ENCODE results near the gene SYTL2. TPM values are rescaled to one million over a fixed set of nuclear protein-coding genes. Genes with fewer than 3 reads are reported as not detected.

Gene SYTL2
- total RNA-seq, 2 donors from 2014 or later: 50.0 to 58.8 TPM

- ATAC-seq: no peak
Observed at GRCh38 chr11:85717429-85717828, 93.5 kb downstream of the SYTL2 start.

GRCh38 chr11:85712953-85713352 lies 98.0 kb downstream of the SYTL2 start:
- no peaks in the 10 kb centered on the region for H3K9me3 ChIP-seq (ENCODE audit: control insufficient read depth, low read length, poor library complexity, severe bottlenecking)
- Mint-ChIP-seq H3K4me3 (no peak overlapping the region), H3K27ac (no peak overlapping the region), H3K4me1 (peaks cover 8% of the 10 kb centered on the region), H3K27me3 (no peaks in the 10 kb centered on the region), H3K36me3 (ENCODE audit: low read depth) (no peaks in the 10 kb centered on the region)
- DNase-seq (no peak), ATAC-seq (no peak)

More at GRCh38 chr11:85717429-85717828, 93.5 kb downstream of the SYTL2 start:
- H3K9me3 ChIP-seq (ENCODE audit: control insufficient read depth, low read length, poor library complexity, severe bottlenecking): no peaks in the 10 kb centered on the region
- H3K27me3 Mint-ChIP-seq: no peaks in the 10 kb centered on the region
- no peak for DNase-seq
- H3K4me1 Mint-ChIP-seq: peaks cover 5% of the 10 kb centered on the region
- H3K27ac Mint-ChIP-seq: peak overlapping the region; percentile 29
- no peak overlapping the region for H3K4me3 Mint-ChIP-seq
- peaks cover 2% of the 10 kb centered on the region for H3K36me3 Mint-ChIP-seq (ENCODE audit: low read depth)

DNA sequence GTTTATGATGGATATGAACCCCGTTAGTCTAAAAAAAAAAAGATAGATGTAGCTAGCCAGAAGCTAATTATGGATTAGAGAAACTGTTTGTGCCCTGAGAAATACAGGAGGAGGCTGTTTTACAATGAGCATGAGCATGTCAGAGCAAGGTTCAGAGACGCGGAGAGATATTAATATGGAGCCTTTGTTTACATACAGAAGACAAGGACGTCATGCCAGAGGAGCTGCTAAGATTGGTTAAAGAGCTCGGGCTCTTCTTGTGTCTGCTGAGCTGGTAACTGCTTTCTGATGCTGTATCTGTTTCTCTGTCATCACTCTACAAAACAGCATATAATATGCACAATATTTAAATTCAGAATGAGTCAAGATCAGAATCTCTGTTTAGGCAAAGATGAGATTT lies 100.0 kb downstream of the SYTL2 start:
- H3K4me1 Mint-ChIP-seq: peaks cover 5% of the 10 kb centered on the region
- H3K27ac Mint-ChIP-seq: no peak overlapping the region
- H3K9me3 ChIP-seq (ENCODE audit: control insufficient read depth, low read length, poor library complexity, severe bottlenecking): no peaks in the 10 kb centered on the region
- ATAC-seq (no peak), DNase-seq (no peak)
- no peaks in the 10 kb centered on the region for H3K36me3 Mint-ChIP-seq (ENCODE audit: low read depth)
- no peaks in the 10 kb centered on the region for H3K27me3 Mint-ChIP-seq
- H3K4me3 Mint-ChIP-seq: no peak overlapping the region

- Mint-ChIP-seq H3K4me1 (peaks cover 5% of the 10 kb centered on the region), H3K27me3 (no peaks in the 10 kb centered on the region), H3K36me3 (ENCODE audit: low read depth) (no peaks in the 10 kb centered on the region), H3K27ac (no peak overlapping the region), H3K4me3 (no peak overlapping the region)
- DNase-seq: no peak
- no peaks in the 10 kb centered on the region for H3K9me3 ChIP-seq (ENCODE audit: control insufficient read depth, low read length, poor library complexity, severe bottlenecking)
- ATAC-seq: no peak
Observed at GRCh38 chr11:85709941-85710702, 100.8 kb downstream of the SYTL2 start.

DNA sequence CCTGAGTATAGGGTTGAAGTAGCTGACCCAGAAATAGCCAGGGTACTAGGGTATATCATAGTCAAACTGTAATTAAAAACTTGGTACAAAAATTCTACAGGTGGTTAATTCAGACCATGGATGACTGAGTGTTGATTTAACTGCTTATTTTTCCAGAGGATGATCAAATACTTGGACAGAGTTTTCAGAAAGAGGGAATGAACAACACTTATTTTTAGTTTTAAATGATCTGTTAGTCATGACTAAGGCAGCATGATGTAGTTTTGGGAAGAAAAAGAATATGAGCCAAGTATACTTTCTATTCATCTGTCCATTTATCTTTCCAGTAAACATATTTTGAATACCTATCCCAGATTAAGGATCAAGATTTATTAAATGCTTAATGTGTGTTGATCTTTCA lies 105.1 kb downstream of the SYTL2 start:
- peaks cover 4% of the 10 kb centered on the region for H3K36me3 Mint-ChIP-seq (ENCODE audit: low read depth)
- H3K4me1 Mint-ChIP-seq: no peaks in the 10 kb centered on the region
- peak overlapping the region; percentile 3 for H3K27ac Mint-ChIP-seq
- no peak for DNase-seq
- H3K4me3 Mint-ChIP-seq: no peak overlapping the region
- H3K27me3 Mint-ChIP-seq: no peaks in the 10 kb centered on the region
- H3K9me3 ChIP-seq (ENCODE audit: control insufficient read depth, low read length, poor library complexity, severe bottlenecking): no peaks in the 10 kb centered on the region
- ATAC-seq: no peak

DNA sequence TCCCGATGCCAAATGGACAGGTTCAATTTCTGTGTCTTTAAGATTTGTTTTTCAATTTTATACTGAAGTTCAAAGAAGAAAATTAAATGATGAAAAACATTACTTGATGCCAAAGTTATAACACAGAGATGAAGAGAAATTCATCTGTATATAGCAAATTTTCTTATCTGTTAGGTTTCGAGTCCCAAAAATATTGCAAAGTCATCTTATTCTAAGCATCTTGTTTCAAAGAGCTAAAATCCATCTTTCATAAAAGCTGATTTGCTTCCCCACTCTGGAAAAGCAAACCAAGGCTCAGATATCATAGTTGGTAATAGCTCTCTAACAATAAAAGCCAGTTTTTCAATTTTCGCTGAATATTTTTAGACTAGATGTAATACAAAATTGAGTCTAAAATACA lies 106.0 kb downstream of the SYTL2 start:
- DNase-seq (no peak), ATAC-seq (no peak)
- Mint-ChIP-seq H3K36me3 (ENCODE audit: low read depth) (peaks cover 4% of the 10 kb centered on the region), H3K27ac (no peak overlapping the region), H3K4me1 (peaks cover 8% of the 10 kb centered on the region), H3K27me3 (no peaks in the 10 kb centered on the region), H3K4me3 (no peak overlapping the region)
- no peaks in the 10 kb centered on the region for H3K9me3 ChIP-seq (ENCODE audit: control insufficient read depth, low read length, poor library complexity, severe bottlenecking)

GRCh38 chr11:85699957-85700741 lies 110.8 kb downstream of the SYTL2 start:
- ATAC-seq: peak; percentile 83
- peaks cover 22% of the 10 kb centered on the region for H3K4me1 Mint-ChIP-seq
- H3K9me3 ChIP-seq (ENCODE audit: control insufficient read depth, low read length, poor library complexity, severe bottlenecking): no peaks in the 10 kb centered on the region
- no peaks in the 10 kb centered on the region for H3K27me3 Mint-ChIP-seq
- DNase-seq: no peak
- peaks cover 4% of the 10 kb centered on the region for H3K36me3 Mint-ChIP-seq (ENCODE audit: low read depth)
- peak overlapping the region; percentile 52 for H3K4me3 Mint-ChIP-seq
- H3K27ac Mint-ChIP-seq: peak overlapping the region; percentile 87

DNA sequence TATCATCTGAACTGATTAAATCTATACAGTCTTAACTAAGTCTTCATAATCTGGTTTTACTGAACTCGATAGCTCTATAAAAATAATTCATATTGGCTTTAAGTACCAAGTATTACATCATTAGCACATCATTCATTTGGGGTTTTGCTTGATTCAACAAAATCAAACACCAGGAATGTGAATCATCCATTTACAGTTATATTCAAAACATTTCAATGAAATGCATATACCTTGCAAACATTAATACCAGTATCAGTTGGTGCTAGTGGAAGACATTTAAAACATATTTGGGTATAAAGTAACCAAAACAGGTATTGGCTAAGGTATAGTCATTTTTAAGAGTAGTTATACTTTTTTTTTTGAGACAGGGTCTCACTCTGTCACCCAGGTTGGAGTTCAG lies 112.7 kb downstream of the SYTL2 start:
- H3K9me3 ChIP-seq (ENCODE audit: control insufficient read depth, low read length, poor library complexity, severe bottlenecking): no peaks in the 10 kb centered on the region
- no peaks in the 10 kb centered on the region for H3K27me3 Mint-ChIP-seq
- no peak overlapping the region for H3K4me3 Mint-ChIP-seq
- H3K4me1 Mint-ChIP-seq: peaks cover 22% of the 10 kb centered on the region
- peak overlapping the region; percentile 51 for H3K27ac Mint-ChIP-seq
- H3K36me3 Mint-ChIP-seq (ENCODE audit: low read depth): no peaks in the 10 kb centered on the region
- ATAC-seq: no peak
- DNase-seq: no peak

GRCh38 chr11:85697747-85698146 lies 113.2 kb downstream of the SYTL2 start:
- no peaks in the 10 kb centered on the region for H3K36me3 Mint-ChIP-seq (ENCODE audit: low read depth)
- H3K4me1 Mint-ChIP-seq: peaks cover 22% of the 10 kb centered on the region
- no peak for DNase-seq
- no peak for ATAC-seq
- no peak overlapping the region for H3K4me3 Mint-ChIP-seq
- H3K27ac Mint-ChIP-seq: peak overlapping the region; percentile 51
- no peaks in the 10 kb centered on the region for H3K27me3 Mint-ChIP-seq
- H3K9me3 ChIP-seq (ENCODE audit: control insufficient read depth, low read length, poor library complexity, severe bottlenecking): no peaks in the 10 kb centered on the region

DNA sequence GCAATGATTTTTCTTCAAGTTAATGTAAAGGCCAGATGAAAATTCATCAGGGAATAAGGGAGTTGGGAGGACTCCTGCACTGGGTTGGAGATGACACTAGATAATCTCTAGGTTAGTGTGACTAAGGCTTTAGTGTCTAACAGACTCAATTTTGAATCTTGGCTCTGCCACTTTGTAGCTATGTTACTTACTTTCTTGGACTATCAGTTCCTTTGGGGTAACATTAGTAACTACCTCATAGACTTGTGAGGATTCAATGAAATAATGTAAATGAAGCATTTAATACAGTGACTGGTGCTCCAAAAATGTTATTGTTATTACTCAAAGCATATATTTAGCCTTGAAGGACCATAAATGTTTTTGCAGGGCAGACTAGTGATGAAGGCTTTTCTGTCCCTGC lies 115.4 kb downstream of the SYTL2 start:
- Mint-ChIP-seq H3K27me3 (peaks cover 2% of the 10 kb centered on the region), H3K27ac (peak overlapping the region; percentile 29), H3K4me1 (peaks cover 21% of the 10 kb centered on the region), H3K4me3 (no peak overlapping the region), H3K36me3 (ENCODE audit: low read depth) (peaks cover 3% of the 10 kb centered on the region)
- H3K9me3 ChIP-seq (ENCODE audit: control insufficient read depth, low read length, poor library complexity, severe bottlenecking): no peaks in the 10 kb centered on the region
- DNase-seq (no peak), ATAC-seq (no peak)

DNA sequence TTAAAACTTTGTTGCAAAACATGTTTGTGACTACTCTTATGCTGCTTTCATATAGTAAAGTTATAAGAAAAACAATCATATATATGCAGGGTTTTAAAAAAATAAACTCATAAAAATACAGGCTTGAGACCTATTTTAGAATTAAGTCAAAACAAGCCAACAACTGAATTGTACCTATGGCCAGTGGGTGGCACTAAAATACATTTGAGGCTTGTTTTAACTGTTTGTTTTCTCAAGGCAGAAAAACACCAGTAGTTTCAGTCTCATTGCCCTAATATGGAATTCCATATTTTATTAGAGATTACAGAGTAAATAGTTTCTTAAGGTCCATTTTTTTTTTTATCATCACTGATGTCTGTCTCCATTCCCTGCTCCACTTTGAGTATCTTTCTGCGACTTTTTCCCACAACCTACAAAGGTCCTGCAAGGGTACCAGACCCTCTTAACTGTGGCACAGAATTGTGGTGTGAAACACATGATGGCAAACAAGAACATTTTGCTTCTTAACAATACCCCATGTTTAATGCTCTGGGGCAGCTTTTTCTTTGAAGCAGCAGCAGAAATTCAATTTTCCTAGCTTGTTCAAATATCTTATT lies 116.5 kb downstream of the SYTL2 start:
- no peaks in the 10 kb centered on the region for H3K9me3 ChIP-seq (ENCODE audit: control insufficient read depth, low read length, poor library complexity, severe bottlenecking)
- Mint-ChIP-seq H3K36me3 (ENCODE audit: low read depth) (peaks cover 10% of the 10 kb centered on the region), H3K27ac (no peak overlapping the region), H3K27me3 (peaks cover 10% of the 10 kb centered on the region), H3K4me1 (peaks cover 11% of the 10 kb centered on the region), H3K4me3 (no peak overlapping the region)
- no peak for DNase-seq
- ATAC-seq: peak; percentile 57

DNA sequence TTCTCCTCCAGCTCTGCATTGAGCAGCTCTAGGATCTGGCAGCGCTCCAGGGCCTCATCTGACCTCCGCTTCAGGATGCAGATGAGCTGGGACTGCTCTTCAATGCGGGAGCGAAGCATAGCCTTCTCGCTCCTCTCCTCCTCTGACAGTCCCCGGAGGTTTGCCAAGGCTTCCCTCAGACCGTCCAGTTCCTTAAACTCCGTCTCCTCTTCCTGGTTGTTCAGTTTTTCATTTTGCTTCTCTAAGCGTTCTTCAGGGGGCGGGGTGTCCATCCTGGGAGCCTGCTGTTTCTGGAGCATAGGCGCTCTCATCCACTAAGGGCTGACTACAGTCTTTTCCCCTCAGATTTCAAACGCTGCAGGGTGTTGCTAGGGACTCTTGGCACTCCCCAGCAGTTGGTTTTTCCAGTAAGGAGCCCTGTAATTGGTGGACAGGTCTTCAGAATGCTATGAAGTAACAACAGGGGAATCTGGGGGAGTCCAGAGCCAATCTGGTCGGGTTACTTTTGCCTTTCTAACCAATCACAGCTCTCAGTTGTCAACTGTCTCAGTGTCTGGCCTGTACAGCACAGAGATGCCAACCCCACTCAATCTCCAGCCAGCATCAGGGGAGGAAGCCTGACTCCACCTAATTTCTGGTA lies 125.0 kb downstream of the SYTL2 start, which contains the start of gene CCDC89:
TSS of gene CCDC89 (minus strand) at position 376 of the 640 bp plus-strand sequence. CDS start at position 311, 65 bp downstream.
- Mint-ChIP-seq H3K27ac (peak within 1 kb of the TSS; percentile 51), H3K27me3 (peaks cover 18% of the 10 kb centered on the region), H3K4me1 (peaks cover 23% of the 10 kb centered on the region), H3K36me3 (ENCODE audit: low read depth) (peaks cover 10% of the 10 kb centered on the region), H3K4me3 (no peak within 1 kb of the TSS)
- DNase-seq (no peak), ATAC-seq (no peak)
- H3K9me3 ChIP-seq (ENCODE audit: control insufficient read depth, low read length, poor library complexity, severe bottlenecking): no peaks in the 10 kb centered on the region
